ENCODE data around the gene RHEB. TPM values are rescaled to one million over a fixed set of nuclear protein-coding genes. Genes with fewer than 3 reads are reported as not detected.

The RHEB gene
- total RNA-seq, 1 experiment from 2014 or later, result 87.0 TPM

DNA sequence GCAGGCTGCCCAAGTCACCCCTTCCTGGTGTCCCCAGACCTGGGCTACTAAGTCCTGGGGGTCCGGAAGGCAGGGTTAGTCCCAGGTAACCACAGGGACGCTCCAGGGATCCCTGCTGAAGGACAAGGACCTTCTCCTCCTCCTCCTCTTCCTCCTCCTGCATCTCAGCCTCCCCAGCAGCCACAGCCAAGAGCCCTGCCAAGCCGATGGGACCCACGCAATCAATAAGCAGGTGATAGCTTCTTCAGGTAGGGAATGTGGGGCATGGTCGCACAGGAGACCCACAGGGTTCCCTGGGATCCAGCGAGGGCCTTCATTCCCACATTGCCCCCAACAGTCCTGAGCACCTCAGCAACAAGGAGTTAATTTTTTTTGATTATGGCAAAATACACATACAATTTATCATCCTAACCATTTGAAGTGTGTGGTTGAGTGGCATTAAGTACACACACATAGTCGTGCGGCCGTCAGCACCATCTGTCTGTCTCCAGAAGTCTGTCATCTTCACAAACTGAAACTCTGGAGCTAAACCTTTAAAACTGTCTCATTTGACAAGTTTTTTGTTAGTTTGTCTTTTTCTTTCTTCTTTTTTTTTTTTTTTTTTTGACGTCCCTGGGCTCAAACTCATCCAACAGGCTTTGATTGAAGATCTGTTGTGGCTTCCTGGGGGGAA lies 91.9 kb downstream of the RHEB start:
- Histone ChIP-seq H2AFZ (ENCODE audit: low read length) (no peak overlapping the region), H3F3A (ENCODE audit: low read length, unreplicated experiment) (no peaks in the 10 kb centered on the region), H3K4me3 (ENCODE audit: low read length) (no peak overlapping the region), H3K9me2 (replicated peaks; ENCODE audit: low read length) (no peaks in the 10 kb centered on the region), H3K9me3 (ENCODE audit: low read length) (no peaks in the 10 kb centered on the region), H3K27me3 (ENCODE audit: low read length) (no peaks in the 10 kb centered on the region), H3K79me2 (ENCODE audit: low read length) (no peaks in the 10 kb centered on the region), H3K36me3 (ENCODE audit: low read depth, low read length) (no peaks in the 10 kb centered on the region), H3K4me2 (ENCODE audit: low read length) (no peak overlapping the region), H3K9ac (ENCODE audit: low read length) (no peak overlapping the region), H3K27ac (ENCODE audit: low read length) (no peak overlapping the region), H3K4me1 (ENCODE audit: insufficient read depth, low read length) (peaks cover 10% of the 10 kb centered on the region), H4K20me1 (ENCODE audit: low read length) (no peaks in the 10 kb centered on the region)
- ChIA-PET CTCF (interaction anchor here (0.7 kb wide), 1 partner anchor 114 kb away, joined by 6 read pairs; no protein-coding TSS in a partner anchor), POLR2A (ENCODE audit: unreplicated experiment) (interaction anchor here (0.6 kb wide), 1 partner anchor 62 kb away, joined by 11 read pairs; no protein-coding TSS in a partner anchor)
- DNase-seq (no peak), ATAC-seq (no peak)
- BruUV-seq (replicated peaks), result no TSS peak
- intact Hi-C loops (cut with micrococcal nuclease), result no loop called here
- TF ChIP-seq, protein P1, sequence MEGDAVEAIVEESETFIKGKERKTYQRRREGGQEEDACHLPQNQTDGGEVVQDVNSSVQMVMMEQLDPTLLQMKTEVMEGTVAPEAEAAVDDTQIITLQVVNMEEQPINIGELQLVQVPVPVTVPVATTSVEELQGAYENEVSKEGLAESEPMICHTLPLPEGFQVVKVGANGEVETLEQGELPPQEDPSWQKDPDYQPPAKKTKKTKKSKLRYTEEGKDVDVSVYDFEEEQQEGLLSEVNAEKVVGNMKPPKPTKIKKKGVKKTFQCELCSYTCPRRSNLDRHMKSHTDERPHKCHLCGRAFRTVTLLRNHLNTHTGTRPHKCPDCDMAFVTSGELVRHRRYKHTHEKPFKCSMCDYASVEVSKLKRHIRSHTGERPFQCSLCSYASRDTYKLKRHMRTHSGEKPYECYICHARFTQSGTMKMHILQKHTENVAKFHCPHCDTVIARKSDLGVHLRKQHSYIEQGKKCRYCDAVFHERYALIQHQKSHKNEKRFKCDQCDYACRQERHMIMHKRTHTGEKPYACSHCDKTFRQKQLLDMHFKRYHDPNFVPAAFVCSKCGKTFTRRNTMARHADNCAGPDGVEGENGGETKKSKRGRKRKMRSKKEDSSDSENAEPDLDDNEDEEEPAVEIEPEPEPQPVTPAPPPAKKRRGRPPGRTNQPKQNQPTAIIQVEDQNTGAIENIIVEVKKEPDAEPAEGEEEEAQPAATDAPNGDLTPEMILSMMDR (conservative IDR thresholded peaks at IDR 0.05; ENCODE audit: low read depth, low read length), result no peak
- no peak for TF ChIP-seq EZH2 (IDR thresholded peaks at IDR 0.05; ENCODE audit: low read length, unreplicated experiment)
- TF ChIP-seq EZH2phosphoT487 (IDR thresholded peaks at IDR 0.05; ENCODE audit: borderline replicate concordance, low read length), result no peak

DNA sequence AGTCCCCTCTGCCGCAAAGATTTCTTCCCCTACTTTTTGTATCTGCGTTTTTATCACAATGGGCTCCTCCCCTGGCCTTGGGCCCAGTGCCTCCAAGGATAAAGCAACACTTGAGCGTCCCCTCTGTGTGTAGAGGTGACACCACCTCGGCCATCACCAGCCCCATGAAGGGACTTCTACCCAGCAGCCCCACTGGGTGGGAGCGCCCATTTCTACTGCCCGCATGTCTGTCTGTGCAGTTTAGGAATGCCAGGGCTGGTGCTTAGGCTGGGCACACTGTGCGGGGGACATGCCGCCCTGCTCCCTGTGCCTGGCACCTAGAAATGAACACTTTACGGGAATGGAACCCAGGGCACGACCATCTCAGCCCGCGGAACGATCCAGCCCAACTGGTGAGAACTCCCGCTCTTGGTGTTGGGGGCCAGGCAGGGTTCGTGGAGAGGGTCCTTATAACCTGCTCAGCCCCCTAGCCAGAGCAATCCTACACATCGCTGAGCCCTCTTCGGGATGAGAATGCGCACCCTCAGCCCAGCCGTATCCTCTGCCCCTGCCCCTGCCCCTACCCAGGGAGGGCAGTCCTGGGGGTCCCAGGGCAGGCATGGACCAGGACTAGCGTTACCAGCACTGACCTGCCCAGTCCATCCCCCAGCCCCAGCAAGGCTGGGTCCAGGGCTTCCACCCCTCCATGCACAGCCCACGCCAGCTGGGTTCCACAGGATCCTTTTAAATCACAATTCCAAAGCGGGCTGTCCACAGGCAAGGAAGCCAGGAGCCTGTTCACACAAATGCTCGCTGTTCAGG lies 92.6 kb downstream of the RHEB start:
- H3K4me2 ChIP-seq (ENCODE audit: low read length), result no peak overlapping the region
- no peaks in the 10 kb centered on the region for H3K79me2 ChIP-seq (ENCODE audit: low read length)
- H3F3A ChIP-seq (ENCODE audit: low read length, unreplicated experiment), result no peaks in the 10 kb centered on the region
- H4K20me1 ChIP-seq (ENCODE audit: low read length), result no peaks in the 10 kb centered on the region
- no peak overlapping the region for H2AFZ ChIP-seq (ENCODE audit: low read length)
- ChIA-PET CTCF (no interaction called here), POLR2A (ENCODE audit: unreplicated experiment) (interaction anchor here (0.6 kb wide), 1 partner anchor 88 kb away, joined by 3 read pairs; no protein-coding TSS in a partner anchor)
- BruUV-seq (replicated peaks), result no TSS peak
- no peaks in the 10 kb centered on the region for H3K36me3 ChIP-seq (ENCODE audit: low read depth, low read length)
- H3K9me3 ChIP-seq (ENCODE audit: low read length), result no peaks in the 10 kb centered on the region
- H3K4me1 ChIP-seq (ENCODE audit: insufficient read depth, low read length), result peaks cover 10% of the 10 kb centered on the region
- intact Hi-C loops (cut with micrococcal nuclease), result no loop called here
- no peaks in the 10 kb centered on the region for H3K9me2 ChIP-seq (replicated peaks; ENCODE audit: low read length)
- H3K27ac ChIP-seq (ENCODE audit: low read length), result no peak overlapping the region
- ATAC-seq (peak; percentile 13; the same call in 1 of the 2 replicates), DNase-seq (no peak)
- no peak for TF ChIP-seq EZH2phosphoT487 (IDR thresholded peaks at IDR 0.05; ENCODE audit: borderline replicate concordance, low read length)
- H3K9ac ChIP-seq (ENCODE audit: low read length), result no peak overlapping the region
- H3K4me3 ChIP-seq (ENCODE audit: low read length), result no peak overlapping the region
- H3K27me3 ChIP-seq (ENCODE audit: low read length), result no peaks in the 10 kb centered on the region

DNA sequence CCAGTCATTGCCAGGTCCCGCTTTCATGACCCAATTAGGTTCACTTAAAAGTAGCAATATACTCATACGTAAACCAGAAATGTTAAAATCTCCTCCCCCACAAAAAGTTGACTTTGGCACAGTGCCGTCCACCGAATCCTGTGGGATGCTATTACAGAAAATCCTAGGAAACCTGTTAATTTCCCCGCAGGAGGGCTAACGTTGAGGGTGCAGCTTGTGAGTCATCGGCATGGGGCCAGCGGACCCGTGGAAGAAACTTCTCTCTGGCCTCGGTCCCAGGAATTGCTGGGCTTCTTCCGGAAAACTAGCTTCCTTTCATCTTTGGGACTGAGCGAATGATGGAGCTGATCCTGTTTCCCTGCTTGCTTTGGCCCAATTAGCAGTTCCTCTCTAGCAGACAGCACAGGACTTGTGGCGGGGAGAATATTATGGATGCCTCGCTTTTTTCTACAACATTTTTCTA lies 93.2 kb downstream of the RHEB start:
- H4K20me1 ChIP-seq (ENCODE audit: low read length), result no peaks in the 10 kb centered on the region
- no peaks in the 10 kb centered on the region for H3K27me3 ChIP-seq (ENCODE audit: low read length)
- no peak overlapping the region for H2AFZ ChIP-seq (ENCODE audit: low read length)
- H3K4me3 ChIP-seq (ENCODE audit: low read length), result no peak overlapping the region
- H3K4me2 ChIP-seq (ENCODE audit: low read length), result peak overlapping the region; percentile 11; the same call in 1 of the 2 replicates
- H3K9ac ChIP-seq (ENCODE audit: low read length), result no peak overlapping the region
- BruUV-seq (replicated peaks), result no TSS peak
- no peaks in the 10 kb centered on the region for H3K36me3 ChIP-seq (ENCODE audit: low read depth, low read length)
- no peak for TF ChIP-seq EZH2phosphoT487 (IDR thresholded peaks at IDR 0.05; ENCODE audit: borderline replicate concordance, low read length)
- no peaks in the 10 kb centered on the region for H3F3A ChIP-seq (ENCODE audit: low read length, unreplicated experiment)
- CTCF ChIA-PET, result interaction anchor here (0.5 kb wide), 1 partner anchor 66 kb away, joined by 3 read pairs; no protein-coding TSS in a partner anchor
- no peaks in the 10 kb centered on the region for H3K9me3 ChIP-seq (ENCODE audit: low read length)
- H3K27ac ChIP-seq (ENCODE audit: low read length), result no peak overlapping the region
- no peaks in the 10 kb centered on the region for H3K9me2 ChIP-seq (replicated peaks; ENCODE audit: low read length)
- DNase-seq (peak; percentile 48), ATAC-seq (peak; percentile 54)
- intact Hi-C loops (cut with micrococcal nuclease), result no loop called here
- POLR2A ChIA-PET (ENCODE audit: unreplicated experiment), result interaction anchor here (0.6 kb wide), 1 partner anchor 88 kb away, joined by 3 read pairs; no protein-coding TSS in a partner anchor
- no peaks in the 10 kb centered on the region for H3K79me2 ChIP-seq (ENCODE audit: low read length)
- H3K4me1 ChIP-seq (ENCODE audit: insufficient read depth, low read length), result peaks cover 10% of the 10 kb centered on the region

Measured in PC-3 (cell line).